Mesenchymal stem cell (in vitro differentiated cells and primary cell): ENCODE data around the gene COMMD3.

ENCODE experiments used
- DNase-seq: peaks from one replicate; pipeline ENCODE4 v3.0.0-alpha.2; 2013
- H2AFZ ChIP-seq: one replicate; pipeline ENCODE4 v1.6.1; 2013; ENCODE audit warnings: low read depth, mild to moderate bottlenecking, control low read depth, inconsistent platforms, low read length, moderate library complexity
- H2AK5ac ChIP-seq: 2 replicates; pipeline ENCODE4 v1.6.1; 2013; ENCODE audit warnings: low read length, moderate library complexity, mild to moderate bottlenecking, inconsistent platforms; ENCODE audit not compliant: severe bottlenecking
- H2BK120ac ChIP-seq: one replicate; pipeline ENCODE4 v1.6.1; 2013; ENCODE audit warnings: low read depth, mild to moderate bottlenecking, inconsistent platforms, low read length, moderate library complexity
- H2BK12ac ChIP-seq, 2 experiments: one replicate each; pipeline ENCODE4 v1.6.1; 2013; ENCODE audit warnings: inconsistent platforms in 2 of 2, low read length in 2 of 2, mild to moderate bottlenecking in 2 of 2, moderate library complexity in 2 of 2, control low read depth in 1 of 2
- H2BK15ac ChIP-seq: one replicate; pipeline ENCODE4 v1.6.1; 2013; ENCODE audit warnings: mild to moderate bottlenecking, low read depth, inconsistent platforms; ENCODE audit not compliant: poor library complexity, severe bottlenecking
- H2BK5ac ChIP-seq: 2 replicates; pipeline ENCODE4 v1.6.1; 2013; ENCODE audit warnings: low read depth, mild to moderate bottlenecking, low read length, control low read depth, inconsistent platforms; ENCODE audit not compliant: poor library complexity, severe bottlenecking
- H3K14ac ChIP-seq, 2 experiments: one replicate each; pipeline ENCODE4 v1.6.1; 2013; ENCODE audit warnings: inconsistent platforms in 2 of 2, low read length in 2 of 2, control low read depth in 1 of 2, mild to moderate bottlenecking in 1 of 2, moderate library complexity in 1 of 2
- H3K18ac ChIP-seq, 2 experiments: one replicate each; pipeline ENCODE4 v1.6.1; 2013; ENCODE audit warnings: inconsistent platforms in 2 of 2, low read length in 2 of 2, control low read depth in 1 of 2, low read depth in 1 of 2, mild to moderate bottlenecking in 1 of 2
- H3K23ac ChIP-seq, 2 experiments: one replicate each; pipeline ENCODE4 v1.6.1; 2013; ENCODE audit warnings: inconsistent platforms in 2 of 2, low read length in 2 of 2, mild to moderate bottlenecking in 2 of 2, moderate library complexity in 2 of 2, control low read depth in 1 of 2
- H3K27ac ChIP-seq: 2 replicates; pipeline ENCODE4 v1.5.1; 2013; ENCODE audit warnings: mild to moderate bottlenecking, moderate library complexity, low read length, control low read depth, inconsistent platforms; ENCODE audit not compliant: poor library complexity, severe bottlenecking
- H3K27me3 ChIP-seq, 2 experiments: 2 replicates each; pipeline versions ENCODE4 v1.6.1 to v1.7.0; 2013; ENCODE audit warnings: low read length in 2 of 2, mild to moderate bottlenecking in 2 of 2, moderate library complexity in 2 of 2, control low read depth in 1 of 2, inconsistent platforms in 1 of 2; ENCODE audit not compliant: control insufficient read depth in 1 of 2, insufficient read depth in 1 of 2
- H3K36me3 ChIP-seq, 2 experiments: 2 replicates each; pipeline versions ENCODE4 v1.6.1 to v1.7.0; 2013; ENCODE audit warnings: low read length in 2 of 2, control low read depth in 1 of 2, inconsistent platforms in 1 of 2, low read depth in 1 of 2, mild to moderate bottlenecking in 1 of 2; ENCODE audit not compliant: insufficient read depth in 2 of 2, control insufficient read depth in 1 of 2
- H3K4ac ChIP-seq, 2 experiments: one replicate each; pipeline ENCODE4 v1.6.1; 2013; ENCODE audit warnings: inconsistent platforms in 2 of 2, low read length in 2 of 2, mild to moderate bottlenecking in 2 of 2, moderate library complexity in 2 of 2, control low read depth in 1 of 2, low read depth in 1 of 2
- H3K4me1 ChIP-seq: 2 replicates; pipeline ENCODE4 v1.6.1; 2013; ENCODE audit warnings: low read depth, low read length, control low read depth; ENCODE audit not compliant: control insufficient read depth, insufficient read depth
- H3K4me2 ChIP-seq: 2 replicates; pipeline ENCODE4 v1.6.1; 2013; ENCODE audit warnings: low read length, mild to moderate bottlenecking, inconsistent platforms; ENCODE audit not compliant: poor library complexity, severe bottlenecking
- H3K4me3 ChIP-seq, 2 experiments: 2 replicates each; pipeline versions ENCODE4 v1.5.1 to v1.7.0; 2013; ENCODE audit warnings: low read length in 2 of 2, mild to moderate bottlenecking in 2 of 2, control low read depth in 1 of 2, low read depth in 1 of 2; ENCODE audit not compliant: insufficient read depth in 1 of 2
- H3K79me1 ChIP-seq: replicated peaks from 2 replicates; pipeline ENCODE4 v1.6.1; 2013; ENCODE audit warnings: mild to moderate bottlenecking, control low read depth, low read length, inconsistent platforms; ENCODE audit not compliant: poor library complexity, severe bottlenecking
- H3K9ac ChIP-seq: 2 replicates; pipeline ENCODE4 v1.7.0; 2013; ENCODE audit warnings: mild to moderate bottlenecking, low read length, moderate library complexity
- H3K9me3 ChIP-seq: 2 replicates; pipeline ENCODE4 v1.7.0; 2013; ENCODE audit warnings: mild to moderate bottlenecking, low read length; ENCODE audit not compliant: control insufficient read depth
- H4K8ac ChIP-seq: one replicate; pipeline ENCODE4 v1.6.1; 2013; ENCODE audit warnings: inconsistent platforms, mild to moderate bottlenecking, low read length, moderate library complexity
- H4K91ac ChIP-seq: one replicate; pipeline ENCODE4 v1.6.1; 2013; ENCODE audit warnings: mild to moderate bottlenecking, low read length, inconsistent platforms
- WGBS: methylation state at CpG from one replicate; pipeline ENCODE4 v1.1.7; 2013; ENCODE audit warnings: mixed read lengths; 5-methylcytosine and 5-hydroxymethylcytosine counted together

COMMD3 gene

GRCh38 chr10:22341926-22342196, 25.7 kb downstream of the COMMD3 start:
- Histone ChIP-seq H2BK120ac (no peak overlapping the region), H4K91ac (no peak overlapping the region), H2BK5ac (no peak overlapping the region), H3K4me3 (peak overlapping the region in 1 of 2 experiments; percentile 79), H3K4me2 (no peak overlapping the region), H3K18ac (no peak overlapping the region), H2AK5ac (no peak overlapping the region), H3K9ac (no peak overlapping the region), H3K14ac (no peak overlapping the region), H3K9me3 (peaks cover 4% of the 10 kb centered on the region), H2AFZ (no peak overlapping the region), H3K36me3 (no peaks in the 10 kb centered on the region), H3K79me1 (no peaks in the 10 kb centered on the region), H3K4me1 (peaks cover 11% of the 10 kb centered on the region), H3K23ac (no peak overlapping the region), H3K27ac (no peak overlapping the region), H2BK12ac (no peak overlapping the region), H3K27me3 (peaks cover 65 to 85% of the 10 kb centered on the region in 2 experiments), H4K8ac (no peak overlapping the region), H2BK15ac (no peak overlapping the region), H3K4ac (no peak overlapping the region)
- no peak for DNase-seq
- 17% methylated on average over 1 of the region's 3 CpGs for WGBS

- H3K79me1 ChIP-seq = no peaks in the 10 kb centered on the region
- no peak overlapping the region for H4K91ac ChIP-seq
- 0% methylated on average over 1 of the region's 3 CpGs for WGBS
- no peak for DNase-seq
- no peak overlapping the region for H2AK5ac ChIP-seq
- no peak overlapping the region for H3K4me2 ChIP-seq
- H3K36me3 ChIP-seq = no peaks in the 10 kb centered on the region
- H3K4me1 ChIP-seq = peaks cover 10% of the 10 kb centered on the region
- H3K18ac ChIP-seq = no peak overlapping the region
- peaks cover 62 to 85% of the 10 kb centered on the region in 2 experiments for H3K27me3 ChIP-seq
- H4K8ac ChIP-seq = no peak overlapping the region
- H2AFZ ChIP-seq = no peak overlapping the region
- no peak overlapping the region for H2BK15ac ChIP-seq
- no peak overlapping the region for H2BK5ac ChIP-seq
- H3K4me3 ChIP-seq = no peak overlapping the region
- H3K4ac ChIP-seq = no peak overlapping the region
- no peak overlapping the region for H3K27ac ChIP-seq
- no peak overlapping the region for H2BK120ac ChIP-seq
- peak overlapping the region in 1 of 2 experiments; percentile 69 for H3K23ac ChIP-seq
- no peak overlapping the region for H2BK12ac ChIP-seq
- peaks cover 4% of the 10 kb centered on the region for H3K9me3 ChIP-seq
- no peak overlapping the region for H3K9ac ChIP-seq
- no peak overlapping the region for H3K14ac ChIP-seq
These were observed 26.2 kb downstream of the COMMD3 start for GRCh38 chr10:22342421-22342820.

GRCh38 chr10:22343731-22344130, 27.5 kb downstream of the COMMD3 start:
- Histone ChIP-seq H3K79me1 (no peaks in the 10 kb centered on the region), H3K9ac (no peak overlapping the region), H2BK15ac (no peak overlapping the region), H2AFZ (no peak overlapping the region), H3K23ac (no peak overlapping the region), H3K4me1 (peaks cover 10% of the 10 kb centered on the region), H3K36me3 (no peaks in the 10 kb centered on the region), H2AK5ac (no peak overlapping the region), H3K27me3 (peaks cover 50 to 75% of the 10 kb centered on the region in 2 experiments), H3K4me2 (no peak overlapping the region), H3K4me3 (no peak overlapping the region), H3K9me3 (peaks cover 4% of the 10 kb centered on the region), H2BK5ac (no peak overlapping the region), H2BK12ac (no peak overlapping the region), H3K14ac (no peak overlapping the region), H3K18ac (no peak overlapping the region), H4K91ac (no peak overlapping the region), H2BK120ac (no peak overlapping the region), H4K8ac (no peak overlapping the region), H3K27ac (no peak overlapping the region), H3K4ac (no peak overlapping the region)
- WGBS = 0% methylated on average over 2 of the region's 3 CpGs
- DNase-seq = no peak

GRCh38 chr10:22344249-22344648, 28.1 kb downstream of the COMMD3 start:
- peaks cover 4% of the 10 kb centered on the region for H3K9me3 ChIP-seq
- H3K27me3 ChIP-seq = peaks cover 45 to 70% of the 10 kb centered on the region in 2 experiments
- H2AFZ ChIP-seq = no peak overlapping the region
- H3K27ac ChIP-seq = no peak overlapping the region
- H3K4me3 ChIP-seq = no peak overlapping the region
- no peak overlapping the region for H2AK5ac ChIP-seq
- no peak overlapping the region for H3K9ac ChIP-seq
- no peak overlapping the region for H4K91ac ChIP-seq
- no peaks in the 10 kb centered on the region for H3K36me3 ChIP-seq
- no peak overlapping the region for H4K8ac ChIP-seq
- H2BK15ac ChIP-seq = no peak overlapping the region
- no peak overlapping the region for H2BK12ac ChIP-seq
- no peak overlapping the region for H2BK5ac ChIP-seq
- no peak overlapping the region for H3K4me2 ChIP-seq
- no peak overlapping the region for H3K23ac ChIP-seq
- WGBS = 29% methylated on average over 1 of the region's 1 CpG
- H3K4me1 ChIP-seq = peaks cover 10% of the 10 kb centered on the region
- no peak overlapping the region for H3K18ac ChIP-seq
- H2BK120ac ChIP-seq = no peak overlapping the region
- H3K14ac ChIP-seq = no peak overlapping the region
- H3K79me1 ChIP-seq = no peaks in the 10 kb centered on the region
- H3K4ac ChIP-seq = no peak overlapping the region
- no peak for DNase-seq
